Measurements from ENCODE around the gene SLC35E3. TPM values are rescaled to one million over a fixed set of nuclear protein-coding genes. Genes with fewer than 3 reads are reported as not detected.

The SLC35E3 gene
- total RNA-seq, 1 donor from 2014 or later = 2.0 TPM

DNA sequence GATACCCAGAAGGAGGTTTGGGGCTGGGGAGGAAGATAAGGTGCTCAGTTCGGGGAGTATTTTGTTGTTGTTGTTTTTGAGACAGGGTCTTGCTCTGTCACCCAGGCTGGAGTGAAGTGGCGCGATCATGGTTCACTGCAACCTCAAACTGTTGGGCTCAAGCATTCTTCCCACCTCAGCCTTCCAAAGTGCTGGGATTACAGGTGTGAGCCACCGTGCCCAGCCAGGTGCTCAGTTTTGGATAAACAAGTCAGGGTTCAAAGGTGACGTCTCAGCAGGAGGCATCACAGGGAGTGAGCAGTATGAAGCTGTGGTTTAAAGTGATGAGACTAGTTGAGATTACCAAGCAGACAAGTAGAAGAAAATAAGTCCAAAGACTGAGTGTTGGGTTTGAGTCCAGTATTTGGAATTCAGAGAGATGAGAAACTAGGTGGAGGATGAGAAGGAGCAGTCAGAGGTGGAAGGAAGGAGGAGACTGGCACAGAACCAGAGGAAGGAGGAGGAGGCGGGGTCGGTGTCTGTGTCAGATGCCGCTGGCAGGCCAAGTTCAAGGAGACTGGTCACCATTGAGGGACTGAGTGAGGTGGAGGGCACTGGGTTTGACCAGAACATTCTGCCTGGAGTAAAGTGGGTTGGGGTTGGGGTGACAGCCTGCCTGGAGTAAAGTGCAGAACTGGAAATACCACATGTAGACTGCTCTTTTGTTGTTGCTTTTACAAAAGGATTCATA, 16.1 kb downstream of the SLC35E3 start:
- no peaks in the 10 kb centered on the region for H3K27me3 ChIP-seq
- H3K4me1 ChIP-seq = no peaks in the 10 kb centered on the region
- no peak for DNase-seq (ENCODE audit: low spot score in 2 of 2)
- TF ChIP-seq, protein P1, sequence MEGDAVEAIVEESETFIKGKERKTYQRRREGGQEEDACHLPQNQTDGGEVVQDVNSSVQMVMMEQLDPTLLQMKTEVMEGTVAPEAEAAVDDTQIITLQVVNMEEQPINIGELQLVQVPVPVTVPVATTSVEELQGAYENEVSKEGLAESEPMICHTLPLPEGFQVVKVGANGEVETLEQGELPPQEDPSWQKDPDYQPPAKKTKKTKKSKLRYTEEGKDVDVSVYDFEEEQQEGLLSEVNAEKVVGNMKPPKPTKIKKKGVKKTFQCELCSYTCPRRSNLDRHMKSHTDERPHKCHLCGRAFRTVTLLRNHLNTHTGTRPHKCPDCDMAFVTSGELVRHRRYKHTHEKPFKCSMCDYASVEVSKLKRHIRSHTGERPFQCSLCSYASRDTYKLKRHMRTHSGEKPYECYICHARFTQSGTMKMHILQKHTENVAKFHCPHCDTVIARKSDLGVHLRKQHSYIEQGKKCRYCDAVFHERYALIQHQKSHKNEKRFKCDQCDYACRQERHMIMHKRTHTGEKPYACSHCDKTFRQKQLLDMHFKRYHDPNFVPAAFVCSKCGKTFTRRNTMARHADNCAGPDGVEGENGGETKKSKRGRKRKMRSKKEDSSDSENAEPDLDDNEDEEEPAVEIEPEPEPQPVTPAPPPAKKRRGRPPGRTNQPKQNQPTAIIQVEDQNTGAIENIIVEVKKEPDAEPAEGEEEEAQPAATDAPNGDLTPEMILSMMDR (IDR thresholded peaks at IDR 0.05) = no peak
- no peak overlapping the region for H3K4me3 ChIP-seq
- peaks cover 15 to 64% of the 10 kb centered on the region in 2 donors for H3K36me3 ChIP-seq
- H3K27ac ChIP-seq = no peak overlapping the region
- H3K9me3 ChIP-seq = no peaks in the 10 kb centered on the region
- intact Hi-C loops (cut with DNase I) = no loop called here

DNA sequence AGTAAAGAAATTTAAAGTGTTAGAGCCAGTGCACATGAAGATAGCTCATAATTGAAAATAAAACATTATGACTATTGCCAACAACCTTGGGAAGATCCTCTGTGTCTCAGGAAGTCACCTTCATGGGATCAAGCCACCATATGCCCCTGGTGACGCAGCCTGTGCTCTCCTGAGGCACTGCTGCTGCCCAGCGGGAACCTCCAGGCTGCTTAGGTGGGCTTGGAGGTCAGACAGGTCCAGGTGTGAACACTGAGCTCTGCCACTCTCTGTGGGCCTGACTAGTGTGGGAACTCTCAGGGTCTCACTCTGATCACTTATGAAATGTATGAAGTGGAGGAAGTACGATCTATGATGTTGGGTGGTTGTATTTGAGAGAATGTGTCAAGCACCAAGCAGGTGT, 16.7 kb downstream of the SLC35E3 start:
- intact Hi-C loops (cut with DNase I) = no loop called here
- no peak overlapping the region for H3K27ac ChIP-seq
- peaks cover 15 to 64% of the 10 kb centered on the region in 2 donors for H3K36me3 ChIP-seq

GRCh38 chr12:68765696-68766095, 19.7 kb downstream of the SLC35E3 start:
- Histone ChIP-seq H3K36me3 (peaks cover 9 to 54% of the 10 kb centered on the region in 2 donors), H3K27me3 (no peaks in the 10 kb centered on the region), H3K4me3 (no peak overlapping the region), H3K4me1 (no peaks in the 10 kb centered on the region), H3K9me3 (no peaks in the 10 kb centered on the region), H3K27ac (no peak overlapping the region)
- intact Hi-C loops (cut with DNase I) = no loop called here
- DNase-seq (ENCODE audit: low spot score in 2 of 2) = no peak
- TF ChIP-seq, protein P1 (IDR thresholded peaks at IDR 0.05) = no peak

More for the DNA sequence above, 16.7 kb downstream of the SLC35E3 start:
- Histone ChIP-seq H3K4me1 (no peaks in the 10 kb centered on the region), H3K4me3 (no peak overlapping the region), H3K9me3 (no peaks in the 10 kb centered on the region), H3K27me3 (no peaks in the 10 kb centered on the region)
- TF ChIP-seq, protein P1 (IDR thresholded peaks at IDR 0.05) = no peak
- DNase-seq (ENCODE audit: low spot score in 2 of 2) = no peak

GRCh38 chr12:68766646-68767045, 20.7 kb downstream of the SLC35E3 start:
- intact Hi-C loops (cut with DNase I) = no loop called here

GRCh38 chr12:68767191-68767590, 21.2 kb downstream of the SLC35E3 start:
- DNase-seq (ENCODE audit: low spot score in 2 of 2) = no peak
- H3K27me3 ChIP-seq = no peaks in the 10 kb centered on the region

More at GRCh38 chr12:68766646-68767045, 20.7 kb downstream of the SLC35E3 start:
- no peak overlapping the region for H3K27ac ChIP-seq
- no peaks in the 10 kb centered on the region for H3K9me3 ChIP-seq
- DNase-seq (ENCODE audit: low spot score in 2 of 2) = no peak
- no peaks in the 10 kb centered on the region for H3K4me1 ChIP-seq
- H3K27me3 ChIP-seq = no peaks in the 10 kb centered on the region
- TF ChIP-seq, protein P1 (IDR thresholded peaks at IDR 0.05) = no peak
- H3K4me3 ChIP-seq = no peak overlapping the region
- peaks cover 5 to 46% of the 10 kb centered on the region in 2 donors for H3K36me3 ChIP-seq

More at GRCh38 chr12:68767191-68767590, 21.2 kb downstream of the SLC35E3 start:
- intact Hi-C loops (cut with DNase I) = no loop called here
- Histone ChIP-seq H3K4me1 (no peaks in the 10 kb centered on the region), H3K9me3 (no peaks in the 10 kb centered on the region), H3K27ac (no peak overlapping the region), H3K36me3 (peaks cover 5 to 41% of the 10 kb centered on the region in 2 donors), H3K4me3 (no peak overlapping the region)
- TF ChIP-seq, protein P1 (IDR thresholded peaks at IDR 0.05) = no peak
